ENCODE results near the gene DPEP2. TPM values are rescaled to one million over a fixed set of nuclear protein-coding genes. Genes with fewer than 3 reads are reported as not detected.

DPEP2 gene
- total RNA-seq, 1 experiment from 2014 or later, result not detected

DNA sequence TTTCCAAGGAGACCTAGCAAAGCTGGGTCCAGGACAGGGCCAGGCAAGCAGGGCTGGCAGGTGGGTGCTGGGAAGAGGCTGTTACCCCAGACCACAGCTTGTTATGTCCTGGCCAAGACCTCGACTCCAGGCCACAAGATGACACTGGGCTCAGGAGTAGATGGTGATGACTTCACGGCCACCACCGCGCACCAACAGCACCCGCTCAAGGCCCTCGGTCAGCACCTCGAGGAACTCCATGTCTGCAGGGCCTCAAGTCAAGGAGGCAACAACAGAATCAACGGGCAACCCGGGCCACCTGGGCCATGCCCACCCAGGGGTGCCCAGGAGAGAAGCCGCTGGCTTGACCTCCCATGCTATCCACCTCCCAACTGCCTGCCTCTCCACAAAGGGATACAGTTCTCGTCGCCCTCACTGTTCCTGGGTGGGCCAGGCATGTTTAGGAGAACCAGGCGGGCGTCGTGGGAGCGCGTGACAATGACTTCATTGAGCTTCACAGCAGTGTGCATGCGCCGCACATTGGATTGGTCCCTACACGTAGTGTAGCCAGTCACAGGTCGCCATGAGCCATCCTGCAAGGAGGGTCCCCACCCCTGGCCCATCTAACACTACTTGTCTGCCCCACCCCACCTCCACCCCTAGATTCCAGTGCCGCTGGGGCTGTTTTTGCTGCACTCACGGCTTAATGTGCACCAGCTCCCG lies 54.4 kb downstream of the DPEP2 start:
- no peaks in the 10 kb centered on the region for H3K79me2 ChIP-seq (ENCODE audit: insufficient read depth, low read length)
- no peaks in the 10 kb centered on the region for H3K27me3 ChIP-seq (ENCODE audit: insufficient read depth, low read length)
- ATAC-seq (no peak), DNase-seq (ENCODE audit: low read depth, low spot score) (no peak)
- H2AFZ ChIP-seq (ENCODE audit: low read depth, low read length, poor library complexity, severe bottlenecking), result no peak overlapping the region
- peaks cover 0 to 11% of the 10 kb centered on the region in 2 experiments; a peak in 2 of 4 replicates for H3K4me1 ChIP-seq (ENCODE audit: control insufficient read depth in 1 of 2, insufficient read depth in 2 of 2, low read length in 2 of 2)
- H3K36me3 ChIP-seq (ENCODE audit: control insufficient read depth in 1 of 2, insufficient read depth in 2 of 2, low read length in 2 of 2), result peaks cover under 1 to 16% of the 10 kb centered on the region in 2 experiments; a peak in 2 of 4 replicates
- POLR2A ChIA-PET, result interaction anchor here (0.9 kb wide), 1 partner anchor 9 kb away, joined by 3 read pairs; no protein-coding TSS in a partner anchor
- H3K4me3 ChIP-seq (replicated peaks in 1 of 2; ENCODE audit: low read depth in 1 of 2, low read length in 2 of 2), result no peak overlapping the region
- no peak overlapping the region for H3K27ac ChIP-seq (ENCODE audit: low read depth, low read length)
- no peaks in the 10 kb centered on the region for H4K20me1 ChIP-seq (ENCODE audit: insufficient read depth)
- no peaks in the 10 kb centered on the region for H3K9me2 ChIP-seq (ENCODE audit: insufficient read depth)
- RAD21 ChIA-PET (ENCODE audit: low non-redundant PET in 1 of 2, low total read pairs in 2 of 2, uncharacterized antibody in 2 of 2, unreplicated experiment in 2 of 2), result no interaction called here
- H3K4me2 ChIP-seq (ENCODE audit: low read length), result no peak overlapping the region
- CTCF ChIA-PET, result interaction anchor here (0.6 to 1.6 kb wide), 3 partner anchors 9 to 128 kb away, joined by 3 read pairs; no protein-coding TSS in a partner anchor
- TF ChIP-seq ZNF274 (IDR thresholded peaks at IDR 0.05; ENCODE audit: low read depth, low read length), result no peak
- TF ChIP-seq POLR2AphosphoS5 (IDR thresholded peaks at IDR 0.05; ENCODE audit: low read depth, low read length), result peak; percentile 31; the same call in 1 of the 2 replicates
- no peaks in the 10 kb centered on the region for H3K9me3 ChIP-seq (ENCODE audit: control insufficient read depth in 1 of 2, insufficient read depth in 1 of 2, low read depth in 1 of 2, low read length in 2 of 2)
- H3K9ac ChIP-seq (ENCODE audit: low read length), result no peak overlapping the region
- intact Hi-C loops (cut with micrococcal nuclease), result no loop called here
- BruUV-seq (replicated peaks), result no TSS peak

DNA sequence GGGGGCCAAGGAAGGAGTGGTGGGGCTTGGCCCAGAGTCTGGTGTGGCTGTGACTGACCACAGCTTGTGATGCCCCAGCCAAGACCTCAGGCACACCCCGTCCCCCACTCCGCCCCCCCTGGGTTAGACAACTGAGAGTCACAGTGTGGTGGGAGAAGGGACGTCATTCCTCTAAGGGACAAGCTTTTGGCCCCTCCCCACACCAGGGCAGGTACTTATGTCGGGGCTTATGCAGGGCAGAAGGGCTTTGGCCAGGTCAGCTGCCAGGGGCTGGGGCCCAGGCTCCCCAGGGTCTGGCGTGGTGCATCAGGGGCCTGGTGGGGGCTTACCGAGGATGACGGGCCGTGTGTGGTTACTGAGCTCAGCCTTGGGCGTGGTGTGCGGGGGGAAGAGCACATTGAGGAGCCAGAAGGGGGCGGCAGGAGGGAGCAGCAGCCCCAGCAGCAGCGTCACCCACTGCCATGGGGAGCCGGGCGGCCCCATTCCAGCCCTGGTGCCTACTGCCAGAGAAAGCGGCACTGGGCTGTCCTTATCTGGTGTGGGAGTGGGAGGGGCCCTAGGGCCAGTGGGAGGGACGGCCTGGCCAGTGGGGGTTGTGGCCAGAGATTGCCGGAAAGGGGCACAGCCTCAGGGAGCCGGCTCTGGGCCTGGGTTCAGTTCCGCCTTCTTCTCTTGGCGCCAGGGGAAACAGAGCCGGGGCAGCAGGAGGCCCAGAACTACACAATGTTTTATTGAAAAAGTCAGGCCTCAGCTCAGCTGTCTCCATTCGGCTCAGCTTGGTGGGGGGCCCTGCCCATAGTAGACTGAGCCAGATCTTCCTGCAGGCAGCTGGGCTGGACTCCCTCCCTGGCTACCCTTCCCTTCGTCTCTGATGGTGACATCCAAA lies 55.4 kb downstream of the DPEP2 start, which contains the start of gene LCAT:
Gene LCAT, minus strand, starts transcription at position 502 of the 886 bp plus-strand sequence. Its CDS starts 19 bp downstream, at position 483.
- Histone ChIP-seq H3K27me3 (ENCODE audit: insufficient read depth, low read length) (no peaks in the 10 kb centered on the region), H3K4me2 (ENCODE audit: low read length) (no peak within 1 kb of the TSS), H3K4me3 (replicated peaks in 1 of 2; ENCODE audit: low read depth in 1 of 2, low read length in 2 of 2) (no peak within 1 kb of the TSS), H3K9ac (ENCODE audit: low read length) (no peak within 1 kb of the TSS), H3K9me3 (ENCODE audit: control insufficient read depth in 1 of 2, insufficient read depth in 1 of 2, low read depth in 1 of 2, low read length in 2 of 2) (no peaks in the 10 kb centered on the region), H3K79me2 (ENCODE audit: insufficient read depth, low read length) (no peaks in the 10 kb centered on the region; the same call in 1 of the 2 replicates), H3K36me3 (ENCODE audit: control insufficient read depth in 1 of 2, insufficient read depth in 2 of 2, low read length in 2 of 2) (peaks cover 0 to 16% of the 10 kb centered on the region in 2 experiments; a peak in 2 of 4 replicates), H4K20me1 (ENCODE audit: insufficient read depth) (no peaks in the 10 kb centered on the region), H2AFZ (ENCODE audit: low read depth, low read length, poor library complexity, severe bottlenecking) (no peak within 1 kb of the TSS), H3K4me1 (ENCODE audit: control insufficient read depth in 1 of 2, insufficient read depth in 2 of 2, low read length in 2 of 2) (peaks cover 0 to 16% of the 10 kb centered on the region in 2 experiments; a peak in 2 of 4 replicates), H3K27ac (ENCODE audit: low read depth, low read length) (no peak within 1 kb of the TSS; the same call in 1 of the 2 replicates), H3K9me2 (ENCODE audit: insufficient read depth) (no peaks in the 10 kb centered on the region)
- CTCF ChIA-PET, result interaction anchor here (1.0 to 1.6 kb wide), 3 partner anchors 8 to 128 kb away, joined by 3 to 4 read pairs (median 3); no protein-coding TSS in a partner anchor
- POLR2A ChIA-PET, result no interaction called here
- RAD21 ChIA-PET (ENCODE audit: low non-redundant PET in 1 of 2, low total read pairs in 2 of 2, uncharacterized antibody in 2 of 2, unreplicated experiment in 2 of 2), result no interaction called here
- ATAC-seq (no peak), DNase-seq (ENCODE audit: low read depth, low spot score) (no peak)
- TF ChIP-seq YY1 (IDR thresholded peaks at IDR 0.05; ENCODE audit: extremely low read depth, insufficient replicate concordance, low read depth, low read length), result no peak
- no peak for TF ChIP-seq EGR1 (IDR thresholded peaks at IDR 0.05; ENCODE audit: low read depth)
- TF ChIP-seq CBX3 (IDR thresholded peaks at IDR 0.05; ENCODE audit: low read depth), result no peak
- TF ChIP-seq CEBPB (IDR thresholded peaks at IDR 0.05; ENCODE audit: low read depth), result no peak
- TF ChIP-seq SRF (IDR thresholded peaks at IDR 0.05; ENCODE audit: low read depth), result no peak
- no peak for TF ChIP-seq TCF7L2 (IDR thresholded peaks at IDR 0.05; ENCODE audit: borderline replicate concordance, extremely low read depth, insufficient read depth, insufficient read length)
- no peak for TF ChIP-seq SP1 (IDR thresholded peaks at IDR 0.05; ENCODE audit: low read depth)
- TF ChIP-seq POLR2A (IDR thresholded peaks at IDR 0.05; ENCODE audit: borderline replicate concordance, extremely low read depth, insufficient read depth, insufficient read length), result no peak
- TF ChIP-seq, protein P1, sequence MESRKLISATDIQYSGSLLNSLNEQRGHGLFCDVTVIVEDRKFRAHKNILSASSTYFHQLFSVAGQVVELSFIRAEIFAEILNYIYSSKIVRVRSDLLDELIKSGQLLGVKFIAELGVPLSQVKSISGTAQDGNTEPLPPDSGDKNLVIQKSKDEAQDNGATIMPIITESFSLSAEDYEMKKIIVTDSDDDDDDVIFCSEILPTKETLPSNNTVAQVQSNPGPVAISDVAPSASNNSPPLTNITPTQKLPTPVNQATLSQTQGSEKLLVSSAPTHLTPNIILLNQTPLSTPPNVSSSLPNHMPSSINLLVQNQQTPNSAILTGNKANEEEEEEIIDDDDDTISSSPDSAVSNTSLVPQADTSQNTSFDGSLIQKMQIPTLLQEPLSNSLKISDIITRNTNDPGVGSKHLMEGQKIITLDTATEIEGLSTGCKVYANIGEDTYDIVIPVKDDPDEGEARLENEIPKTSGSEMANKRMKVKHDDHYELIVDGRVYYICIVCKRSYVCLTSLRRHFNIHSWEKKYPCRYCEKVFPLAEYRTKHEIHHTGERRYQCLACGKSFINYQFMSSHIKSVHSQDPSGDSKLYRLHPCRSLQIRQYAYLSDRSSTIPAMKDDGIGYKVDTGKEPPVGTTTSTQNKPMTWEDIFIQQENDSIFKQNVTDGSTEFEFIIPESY (IDR thresholded peaks at IDR 0.05; ENCODE audit: extremely low read depth, insufficient replicate concordance, low read length), result no peak
- no peak for TF ChIP-seq ELF1 (IDR thresholded peaks at IDR 0.05; ENCODE audit: borderline replicate concordance, low read depth)
- intact Hi-C loops (cut with micrococcal nuclease), result no loop called here
- BruUV-seq (replicated peaks), result no TSS peak
